Measurements from ENCODE around the gene DCHS1. TPM values are rescaled to one million over a fixed set of nuclear protein-coding genes. Genes with fewer than 3 reads are reported as not detected.

DCHS1 gene
- total and polyA plus RNA-seq, 2 of the 13 experiments (the other 11 are each of a cell fraction or from before 2014, with no cell fraction given), result under 0.01 to 0.03 TPM

- TF ChIP-seq ZNF687 (CRISPR knock-in tag; IDR thresholded peaks at IDR 0.05), result peak; percentile 41
- TF ChIP-seq ZNF616 (CRISPR knock-in tag; IDR thresholded peaks at IDR 0.05; ENCODE audit: low read depth), result no peak
- TF ChIP-seq ETV5 (CRISPR knock-in tag; IDR thresholded peaks at IDR 0.05; ENCODE audit: borderline replicate concordance), result peak; percentile 80; the same call in 1 of the 2 replicates
- TF ChIP-seq ZNF562 (CRISPR knock-in tag; IDR thresholded peaks at IDR 0.05; ENCODE audit: borderline replicate concordance), result no peak
- TF ChIP-seq ATAD3A (CRISPR knock-in tag; IDR thresholded peaks at IDR 0.05), result no peak
- TF ChIP-seq CERS6 (CRISPR knock-in tag; IDR thresholded peaks at IDR 0.05), result no peak
- peak; percentile 37; the same call in 1 of the 2 replicates for TF ChIP-seq FOXO1 (CRISPR knock-in tag; IDR thresholded peaks at IDR 0.05)
- no peak for TF ChIP-seq ZNF484 (CRISPR knock-in tag; IDR thresholded peaks at IDR 0.05; ENCODE audit: borderline replicate concordance, low read depth)
- no peak for TF ChIP-seq ZNF572 (CRISPR knock-in tag; IDR thresholded peaks at IDR 0.05)
- no peak for TF ChIP-seq ZNF776 (CRISPR knock-in tag; IDR thresholded peaks at IDR 0.05)
These were observed 20.3 kb downstream of the DCHS1 start (continued) for GRCh38 chr11:6635082-6635932.
